ENCODE data around the gene SEMA3D.

Gene SEMA3D

GRCh38 chr7:85070967-85071628 is 115.8 kb downstream of the SEMA3D start:
- no peak for DNase-seq

GRCh38 chr7:85068799-85069198 is 118.1 kb downstream of the SEMA3D start:
- DNase-seq: no peak

GRCh38 chr7:85067371-85067770 is 119.5 kb downstream of the SEMA3D start:
- DNase-seq: no peak

GRCh38 chr7:85065888-85066485 is 120.9 kb downstream of the SEMA3D start:
- no peak for DNase-seq

GRCh38 chr7:85065306-85065705 is 121.5 kb downstream of the SEMA3D start:
- no peak for DNase-seq

- no peak for DNase-seq
Observed at GRCh38 chr7:85062651-85063050, 124.2 kb downstream of the SEMA3D start.

GRCh38 chr7:85061456-85061855 is 125.4 kb downstream of the SEMA3D start:
- no peak for DNase-seq

- DNase-seq: no peak
Observed at GRCh38 chr7:85060696-85061095, 126.2 kb downstream of the SEMA3D start.

GRCh38 chr7:85055906-85056305 is 130.9 kb downstream of the SEMA3D start:
- no peak for DNase-seq

GRCh38 chr7:85055196-85055595 is 131.7 kb downstream of the SEMA3D start:
- no peak for DNase-seq

GRCh38 chr7:85054306-85054705 is 132.6 kb downstream of the SEMA3D start:
- DNase-seq: no peak

GRCh38 chr7:85052894-85053293 is 134.0 kb downstream of the SEMA3D start:
- no peak for DNase-seq

- DNase-seq: no peak
Observed at GRCh38 chr7:85052056-85052737, 134.7 kb downstream of the SEMA3D start.

- DNase-seq: no peak
Observed at GRCh38 chr7:85046534-85046933, 140.3 kb downstream of the SEMA3D start.

GRCh38 chr7:85041605-85042216 is 145.1 kb downstream of the SEMA3D start:
- no peak for DNase-seq

GRCh38 chr7:85039196-85039923 is 147.5 kb downstream of the SEMA3D start:
- no peak for DNase-seq

GRCh38 chr7:85038466-85038865 is 148.4 kb downstream of the SEMA3D start:
- no peak for DNase-seq

GRCh38 chr7:85033263-85033662 is 153.6 kb downstream of the SEMA3D start:
- DNase-seq: no peak

GRCh38 chr7:85031475-85031874 is 155.4 kb downstream of the SEMA3D start:
- DNase-seq: no peak

GRCh38 chr7:85030893-85031292 is 156.0 kb downstream of the SEMA3D start:
- DNase-seq: no peak

GRCh38 chr7:85025312-85025756 is 161.5 kb downstream of the SEMA3D start:
- no peak for DNase-seq

GRCh38 chr7:85023916-85024315 is 162.9 kb downstream of the SEMA3D start:
- no peak for DNase-seq
